GM18511 (cell line): ENCODE results near the gene CCNJL.

Experiments
- ATAC-seq: cut with Tn5 transposase; IDR thresholded peaks from one replicate; pipeline ENCODE4 v1.9.1; 2021; ENCODE audit warnings: mild to moderate bottlenecking, moderate library complexity; ENCODE audit not compliant: unreplicated experiment

The CCNJL gene

DNA sequence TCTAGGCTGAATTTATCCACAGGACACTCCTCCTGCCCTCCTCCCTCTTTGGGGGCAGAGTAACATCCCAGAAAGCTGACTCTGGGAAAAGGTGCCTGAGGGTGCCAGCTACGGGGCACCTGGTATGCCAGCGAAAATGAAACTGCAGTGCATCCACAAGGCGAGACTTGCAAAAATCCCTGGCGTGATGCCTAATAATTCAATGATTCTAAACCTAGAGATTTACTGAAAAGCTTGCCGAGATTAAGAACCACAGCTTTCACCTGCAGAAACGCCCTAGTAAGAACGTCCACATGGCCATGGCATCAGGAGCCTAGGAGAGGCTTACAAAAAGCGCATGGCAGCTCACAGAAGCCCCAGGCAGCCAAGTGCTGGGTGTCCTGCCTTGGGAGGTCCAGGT, 20.9 kb downstream of the CCNJL start:
- ATAC-seq = no peak

- ATAC-seq = no peak
Observed at GRCh38 chr5:160290751-160291150, 21.6 kb downstream of the CCNJL start.

GRCh38 chr5:160289721-160290120, 22.6 kb downstream of the CCNJL start:
- no peak for ATAC-seq

GRCh38 chr5:160289356-160289651, 23.1 kb downstream of the CCNJL start:
- ATAC-seq = no peak

GRCh38 chr5:160287378-160288051, 24.8 kb downstream of the CCNJL start:
- no peak for ATAC-seq

DNA sequence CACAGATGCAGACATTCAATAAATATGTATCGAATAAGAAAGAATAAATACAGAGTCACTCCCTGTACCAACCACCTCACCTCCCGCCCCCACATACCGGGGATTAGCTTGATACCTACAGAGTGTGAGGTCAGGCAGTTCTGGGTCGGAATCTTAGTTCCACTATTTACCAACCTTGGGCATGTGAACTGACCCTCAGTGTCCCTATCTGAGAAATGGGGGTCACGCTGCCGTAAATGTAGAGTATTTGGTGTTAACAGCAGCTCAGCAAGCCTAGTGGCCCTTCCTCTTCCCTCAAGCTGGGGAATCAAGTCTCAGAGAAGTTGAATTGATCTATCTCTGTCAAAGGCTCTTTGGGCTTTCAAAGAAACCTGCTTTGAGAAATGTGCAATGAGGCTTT, 25.4 kb downstream of the CCNJL start:
- ATAC-seq = no peak

DNA sequence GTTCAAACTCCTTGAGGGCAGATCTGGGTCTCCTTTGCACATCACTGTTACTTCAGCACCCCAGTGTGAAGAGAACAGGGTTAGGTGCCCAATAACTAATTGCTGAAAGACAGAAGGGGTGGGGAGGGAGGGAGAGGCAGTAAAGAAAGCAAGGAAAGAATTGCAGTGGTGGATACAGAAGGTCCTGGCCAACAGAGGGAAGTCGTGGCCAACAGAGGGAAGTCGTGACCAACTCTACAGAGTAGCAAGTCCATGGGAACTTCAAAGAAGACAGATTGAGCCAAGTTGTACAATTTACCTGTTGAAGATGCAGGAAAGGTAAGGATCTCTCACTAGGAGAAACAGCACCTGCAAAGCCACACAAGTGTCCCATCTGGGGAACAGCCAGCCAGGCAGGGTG, 27.0 kb downstream of the CCNJL start:
- ATAC-seq = no peak

GRCh38 chr5:160284291-160284873, 28.0 kb downstream of the CCNJL start:
- no peak for ATAC-seq

DNA sequence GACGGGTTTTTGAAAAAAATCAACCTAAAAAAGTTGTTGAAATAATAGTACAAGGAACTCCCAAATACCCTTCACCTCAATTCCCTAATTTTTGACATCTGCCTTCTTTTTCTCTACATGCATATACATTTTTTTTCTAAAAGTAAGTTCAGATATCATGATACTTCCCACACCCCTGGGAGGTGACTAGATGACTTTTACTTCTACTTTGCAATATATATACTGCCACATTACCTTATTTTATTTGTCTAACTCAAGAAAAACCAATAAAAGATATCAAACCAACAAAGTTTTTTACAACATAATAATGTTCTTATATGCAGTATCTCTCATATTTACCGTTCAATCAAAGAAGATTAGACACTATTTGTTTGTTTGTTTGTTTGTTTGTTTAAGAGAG, 31.1 kb downstream of the CCNJL start:
- ATAC-seq = no peak

DNA sequence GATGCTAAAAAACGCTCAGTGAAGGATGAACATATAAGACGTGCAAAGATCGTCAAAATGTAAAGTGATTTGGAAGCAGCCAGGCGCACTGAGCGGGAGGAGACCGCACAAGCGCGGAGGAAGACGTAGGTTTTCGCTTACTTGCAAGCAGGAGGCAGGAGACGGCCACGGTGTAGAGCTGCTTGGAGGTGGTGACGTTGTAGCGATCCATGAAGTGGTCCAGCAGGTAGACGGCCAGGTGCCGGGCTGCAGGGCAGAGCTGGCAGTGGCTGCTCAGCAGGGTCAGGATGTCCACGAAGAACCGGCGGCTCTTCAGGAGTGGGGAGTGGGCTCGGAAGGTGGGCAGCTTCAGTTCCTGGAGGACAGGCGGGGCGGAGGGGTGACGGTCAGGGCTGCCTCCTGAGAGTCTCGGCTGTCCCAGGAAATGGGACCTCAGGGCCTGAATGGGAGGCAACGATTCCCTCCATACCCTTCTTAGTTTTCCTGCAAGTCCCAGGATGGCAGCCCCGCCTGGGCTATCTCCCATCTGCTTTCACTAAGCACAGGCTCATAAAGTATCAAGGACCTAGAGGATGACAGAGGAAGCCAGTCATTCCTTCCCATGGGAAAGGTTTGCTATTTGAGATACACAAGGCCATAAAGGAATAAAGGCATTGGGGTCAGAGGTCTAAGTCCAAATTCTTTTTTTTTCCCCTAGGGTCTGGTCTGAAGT, 31.8 kb downstream of the CCNJL start:
- ATAC-seq = no peak

- ATAC-seq = no peak
Observed at GRCh38 chr5:160278343-160278742, 34.0 kb downstream of the CCNJL start.

GRCh38 chr5:160274483-160274931, 37.9 kb downstream of the CCNJL start:
- no peak for ATAC-seq

GRCh38 chr5:160272889-160273288, 39.5 kb downstream of the CCNJL start:
- no peak for ATAC-seq

- ATAC-seq = no peak
Observed at GRCh38 chr5:160272264-160272663, 40.1 kb downstream of the CCNJL start.

GRCh38 chr5:160271836-160272235, 40.5 kb downstream of the CCNJL start:
- ATAC-seq = peak; percentile 8

- peak; percentile 77 for ATAC-seq
Observed at GRCh38 chr5:160271396-160271795, 41.0 kb downstream of the CCNJL start.

- no peak for ATAC-seq
Observed at GRCh38 chr5:160270704-160271103, 41.7 kb downstream of the CCNJL start.

DNA sequence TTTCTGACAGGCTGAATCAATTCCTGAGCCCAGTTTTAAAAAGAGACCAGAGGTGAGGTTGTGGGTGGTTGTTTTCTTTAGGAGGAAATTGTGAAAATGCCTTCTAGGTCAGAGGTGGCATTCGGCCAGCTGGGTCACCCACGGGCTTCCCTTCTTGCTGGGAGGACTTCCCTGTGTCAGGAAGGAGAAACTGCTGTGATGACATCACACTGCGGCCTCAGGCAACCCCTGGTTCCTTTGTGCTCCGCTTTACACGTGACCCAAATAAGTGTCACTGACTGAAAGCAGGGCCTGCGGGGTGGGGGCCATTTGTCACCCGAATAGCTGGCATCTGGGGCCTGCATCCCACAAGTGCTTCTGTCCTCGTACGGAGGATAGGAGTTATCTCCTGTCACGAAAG, 43.3 kb downstream of the CCNJL start:
- no peak for ATAC-seq

- no peak for ATAC-seq
Observed at GRCh38 chr5:160268121-160268520, 44.2 kb downstream of the CCNJL start.

DNA sequence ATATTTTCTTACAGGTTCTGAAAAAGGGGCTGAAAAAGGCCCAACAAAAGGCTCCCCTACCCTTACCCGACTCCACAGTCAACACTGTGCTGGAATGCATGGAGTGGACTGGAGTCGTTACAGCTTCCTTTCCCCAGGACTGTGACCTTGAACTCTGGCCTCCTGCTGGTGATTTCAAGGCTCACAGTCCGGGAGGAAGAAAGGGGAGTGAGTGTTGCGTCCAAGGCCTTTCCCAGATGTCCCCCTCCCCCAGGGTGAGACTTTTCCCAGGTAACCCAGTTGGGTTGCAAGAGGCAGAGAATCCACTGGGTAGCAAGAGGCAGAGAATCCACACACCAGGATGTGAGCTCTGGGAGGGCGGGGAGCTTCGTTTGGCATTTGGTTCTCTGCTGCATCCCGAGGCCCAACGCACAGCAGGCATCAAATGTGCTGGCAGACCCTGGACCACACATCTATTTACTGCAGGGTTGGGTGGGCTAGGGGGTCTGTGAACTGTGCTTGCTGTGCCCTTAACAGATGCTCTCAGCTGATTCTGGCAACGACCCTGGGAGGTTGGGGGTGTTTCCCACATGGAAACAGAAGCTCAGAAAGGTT, 45.5 kb downstream of the CCNJL start:
- no peak for ATAC-seq

GRCh38 chr5:160266044-160266443, 46.3 kb downstream of the CCNJL start:
- ATAC-seq = no peak

DNA sequence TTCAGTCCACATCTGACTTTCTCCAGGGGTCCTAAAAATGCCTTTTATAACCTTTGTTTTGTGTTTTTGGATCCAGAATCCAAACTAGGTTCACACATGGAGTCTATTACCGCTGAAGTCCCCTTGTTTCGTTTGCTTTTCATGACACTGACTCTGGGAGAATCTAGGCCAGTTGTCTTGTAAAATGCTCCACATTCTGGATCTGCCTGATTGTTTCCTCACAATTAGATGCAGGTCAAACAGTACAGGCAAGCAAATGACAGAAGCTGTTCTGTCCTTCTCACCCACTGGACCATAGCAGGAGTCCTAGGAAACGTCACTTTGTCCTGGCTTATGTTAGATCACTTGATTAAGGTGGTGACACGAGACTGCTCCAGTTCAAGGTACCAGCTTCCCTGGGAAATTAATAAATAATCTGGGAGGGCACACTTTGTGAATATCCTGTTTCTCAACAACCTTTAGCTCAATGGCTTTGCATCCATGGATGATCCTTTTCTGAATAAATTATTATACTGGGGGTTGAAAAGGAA, 49.0 kb downstream of the CCNJL start:
- no peak for ATAC-seq
